Lung (tissue), 12 donors: ENCODE measurements around the gene SUGCT. TPM values are rescaled to one million over a fixed set of nuclear protein-coding genes. Genes with fewer than 3 reads are reported as not detected.

Experiments
- ATAC-seq: fragments of 200-7000 bp; cut with Tn5 transposase; one replicate; pipeline ENCODE4 v1.9.1; 2020; ENCODE audit warnings: moderate number of reproducible peaks; ENCODE audit not compliant: insufficient read depth, low FRiP score
- DNase-seq, 3 donors: peaks; one replicate each; pipeline ENCODE4 v3.0.0-alpha.2; 2013 to 2017
- H3K27ac ChIP-seq, 2 donors: one replicate each; pipeline ENCODE4 v1.5.1; 2013; ENCODE audit warnings: mild to moderate bottlenecking in 2 of 2, moderate library complexity in 2 of 2, control low read depth in 1 of 2, inconsistent platforms in 1 of 2, low read depth in 1 of 2, low read length in 1 of 2
- H3K27me3 ChIP-seq, 3 donors: one replicate each; pipeline ENCODE4 v1.5.1; 2013; ENCODE audit warnings: low read length in 2 of 3; ENCODE audit not compliant: control insufficient read depth in 3 of 3, insufficient read depth in 3 of 3
- H3K36me3 ChIP-seq, 4 donors: one replicate each; pipeline ENCODE4 v1.5.1; 2013; ENCODE audit warnings: low read length in 4 of 4, mild to moderate bottlenecking in 1 of 4, moderate library complexity in 1 of 4; ENCODE audit not compliant: control insufficient read depth in 4 of 4, insufficient read depth in 4 of 4
- H3K4me1 ChIP-seq, 5 donors: one replicate each; pipeline ENCODE4 v1.5.1; 2013; ENCODE audit warnings: low read length in 5 of 5, mild to moderate bottlenecking in 2 of 5, moderate library complexity in 1 of 5; ENCODE audit not compliant: control insufficient read depth in 5 of 5, insufficient read depth in 5 of 5
- H3K4me3 ChIP-seq: one replicate; pipeline ENCODE4 v1.5.1; 2013; ENCODE audit warnings: mild to moderate bottlenecking, control low read depth, moderate library complexity
- H3K9ac ChIP-seq, 2 donors: one replicate each; pipeline ENCODE4 v1.5.1; 2013; ENCODE audit warnings: low read length in 2 of 2, control low read depth in 1 of 2; ENCODE audit not compliant: insufficient read depth in 1 of 2
- H3K9me3 ChIP-seq, 4 donors: one replicate each; pipeline ENCODE4 v1.5.1; 2013; ENCODE audit warnings: low read length in 3 of 4, mild to moderate bottlenecking in 1 of 4, moderate library complexity in 1 of 4; ENCODE audit not compliant: control insufficient read depth in 4 of 4, insufficient read depth in 3 of 4
- whole genome bisulfite sequencing, 2 donors: extraction: QIAGEN DNeasy Blood & Tissue Kit; methylation state at CpG; one replicate each; pipeline ENCODE4 v1.1.7; 2013; 5-methylcytosine and 5-hydroxymethylcytosine counted together
- polyA plus RNA-seq, 2 donors: library from polyadenylated mRNA; stranded (reverse); fragments of 200-250 nt; gene quantifications; one replicate each; pipeline ENCODE4 v1.2.1, GENCODE V29; 2013
- total RNA-seq, 2 donors: library from RNA; depleted of rRNA in 1 of 2; stranded (reverse); fragments of >200 nt in 1 of 2; gene quantifications; one replicate each; pipeline ENCODE4 v1.2.1, GENCODE V29; 2014 to 2021
- TF ChIP-seq, protein P1 (sequence below): IDR thresholded peaks from 2 replicates; pipeline ENCODE4 v1.5.1; 2012; ENCODE audit warnings: mild to moderate bottlenecking; ENCODE audit errors: control extremely low read depth, extremely low read depth
- donor health status: control.
- donor health status: control.
- donor health status: Bipolar disorder and iron deficiency.
- donor health status: healthy.
- donor health status: DM: yes; HTN: yes; CAD: no.

SUGCT gene
- total and polyA plus RNA-seq, 4 donors: 0.23 to 4.2 (median 1.8) TPM

DNA sequence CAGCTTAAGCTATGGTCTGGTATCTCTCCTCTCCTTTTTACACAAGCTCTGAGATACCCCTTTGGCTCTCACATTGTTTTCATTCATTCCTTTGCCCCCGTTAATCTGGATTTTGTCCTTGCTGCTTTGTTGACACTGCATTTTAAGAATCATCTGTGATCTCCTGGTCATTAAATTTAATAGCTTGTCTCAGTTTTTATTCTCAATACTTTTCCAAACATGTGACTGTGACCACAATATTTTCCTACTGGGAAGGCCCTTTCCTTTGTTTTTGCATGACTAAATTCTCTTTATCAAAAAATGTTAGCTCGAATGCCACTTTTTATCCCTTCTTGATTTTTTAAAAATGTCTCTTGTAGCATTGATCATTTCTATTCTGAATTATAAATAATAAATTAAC is 171.2 kb downstream of the SUGCT start:
- ATAC-seq (no peak), DNase-seq (no peak)
- Histone ChIP-seq H3K27ac (no peak overlapping the region), H3K27me3 (no peaks in the 10 kb centered on the region), H3K9me3 (no peaks in the 10 kb centered on the region), H3K9ac (no peak overlapping the region), H3K4me3 (no peak overlapping the region), H3K4me1 (no peaks in the 10 kb centered on the region), H3K36me3 (no peaks in the 10 kb centered on the region)
- whole genome bisulfite sequencing, 2 donors: 84 to 89% methylated on average over 2 of the region's 2 CpGs
- TF ChIP-seq, protein P1, sequence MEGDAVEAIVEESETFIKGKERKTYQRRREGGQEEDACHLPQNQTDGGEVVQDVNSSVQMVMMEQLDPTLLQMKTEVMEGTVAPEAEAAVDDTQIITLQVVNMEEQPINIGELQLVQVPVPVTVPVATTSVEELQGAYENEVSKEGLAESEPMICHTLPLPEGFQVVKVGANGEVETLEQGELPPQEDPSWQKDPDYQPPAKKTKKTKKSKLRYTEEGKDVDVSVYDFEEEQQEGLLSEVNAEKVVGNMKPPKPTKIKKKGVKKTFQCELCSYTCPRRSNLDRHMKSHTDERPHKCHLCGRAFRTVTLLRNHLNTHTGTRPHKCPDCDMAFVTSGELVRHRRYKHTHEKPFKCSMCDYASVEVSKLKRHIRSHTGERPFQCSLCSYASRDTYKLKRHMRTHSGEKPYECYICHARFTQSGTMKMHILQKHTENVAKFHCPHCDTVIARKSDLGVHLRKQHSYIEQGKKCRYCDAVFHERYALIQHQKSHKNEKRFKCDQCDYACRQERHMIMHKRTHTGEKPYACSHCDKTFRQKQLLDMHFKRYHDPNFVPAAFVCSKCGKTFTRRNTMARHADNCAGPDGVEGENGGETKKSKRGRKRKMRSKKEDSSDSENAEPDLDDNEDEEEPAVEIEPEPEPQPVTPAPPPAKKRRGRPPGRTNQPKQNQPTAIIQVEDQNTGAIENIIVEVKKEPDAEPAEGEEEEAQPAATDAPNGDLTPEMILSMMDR: no peak

DNA sequence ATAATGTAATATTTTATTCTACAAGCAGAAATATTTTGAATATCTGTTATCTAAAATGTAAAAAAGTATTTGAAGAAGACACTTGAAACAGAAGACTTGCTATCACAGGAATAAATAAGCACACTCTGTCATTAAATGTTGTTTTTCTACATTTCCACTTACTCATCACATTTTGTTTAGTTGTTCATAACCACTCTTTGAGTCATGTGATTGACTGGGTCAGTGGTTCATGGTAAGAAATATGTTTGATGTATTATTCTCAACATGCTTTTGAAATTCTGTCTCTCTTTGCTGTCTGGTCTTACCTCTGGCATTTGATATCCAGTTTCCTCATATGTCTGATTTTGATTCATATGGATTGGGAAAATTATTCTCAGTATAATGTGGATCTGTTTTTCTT is 171.8 kb downstream of the SUGCT start:
- no peak overlapping the region for H3K9ac ChIP-seq

DNA sequence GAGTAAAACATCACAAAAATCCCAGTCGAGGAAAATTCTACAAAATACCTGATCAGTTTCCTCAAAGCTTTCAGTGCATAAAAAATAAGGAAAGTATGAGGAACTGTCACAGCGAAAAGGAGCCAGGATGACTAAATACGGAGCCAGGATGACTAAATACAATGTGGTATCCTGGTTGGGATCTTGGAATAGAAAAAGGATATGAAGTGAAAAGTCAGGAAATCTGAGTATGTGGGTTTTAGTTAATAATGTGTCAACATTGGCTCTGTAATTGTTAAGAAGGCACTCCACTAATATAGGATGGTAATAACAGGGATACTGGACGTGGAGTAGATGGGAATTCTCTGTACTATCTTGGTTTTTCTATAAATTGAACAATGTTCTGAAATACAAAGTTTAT is 175.5 kb downstream of the SUGCT start:
- H3K27ac ChIP-seq: no peak overlapping the region
- no peaks in the 10 kb centered on the region for H3K27me3 ChIP-seq
- DNase-seq: no peak
- no peak overlapping the region for H3K9ac ChIP-seq
- H3K4me1 ChIP-seq: no peaks in the 10 kb centered on the region
- ATAC-seq: no peak
- H3K36me3 ChIP-seq: no peaks in the 10 kb centered on the region
- 68 to 80% methylated on average over 4 of the region's 4 CpGs for WGBS, 2 donors
- H3K9me3 ChIP-seq: no peaks in the 10 kb centered on the region
- TF ChIP-seq, protein P1: no peak
- H3K4me3 ChIP-seq: no peak overlapping the region

More for the DNA sequence above, 171.8 kb downstream of the SUGCT start:
- no peaks in the 10 kb centered on the region for H3K4me1 ChIP-seq
- DNase-seq (no peak), ATAC-seq (no peak)
- no peak overlapping the region for H3K27ac ChIP-seq
- no peaks in the 10 kb centered on the region for H3K27me3 ChIP-seq
- TF ChIP-seq, protein P1: no peak
- no peak overlapping the region for H3K4me3 ChIP-seq
- no peaks in the 10 kb centered on the region for H3K36me3 ChIP-seq
- no peaks in the 10 kb centered on the region for H3K9me3 ChIP-seq

DNA sequence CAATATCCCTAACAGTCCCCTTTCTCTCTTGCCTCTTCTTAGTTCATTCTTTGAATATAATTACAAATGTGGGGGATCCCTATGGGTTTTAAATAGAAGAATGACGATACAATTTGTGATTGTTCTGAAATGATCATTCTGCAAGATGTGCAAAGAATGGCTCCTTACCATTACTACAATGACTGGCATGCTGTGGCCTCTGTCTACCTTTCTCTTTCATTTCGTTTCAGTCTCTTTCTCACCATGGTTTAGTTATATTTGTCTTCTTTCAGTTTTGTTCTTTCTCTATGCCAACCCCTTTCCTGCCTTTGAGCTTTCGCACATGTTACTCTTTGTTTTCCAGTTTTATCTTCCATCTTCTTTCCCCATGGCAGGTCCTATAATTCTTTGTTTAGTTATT is 176.5 kb downstream of the SUGCT start:
- Histone ChIP-seq H3K27ac (no peak overlapping the region), H3K9ac (no peak overlapping the region), H3K9me3 (no peaks in the 10 kb centered on the region), H3K27me3 (no peaks in the 10 kb centered on the region), H3K36me3 (no peaks in the 10 kb centered on the region), H3K4me3 (no peak overlapping the region), H3K4me1 (no peaks in the 10 kb centered on the region)
- WGBS, 2 donors: 69 to 77% methylated on average over 3 of the region's 3 CpGs
- DNase-seq: no peak
- ATAC-seq: no peak
- TF ChIP-seq, protein P1: no peak
